ENCODE results near the gene CCNH. TPM values are rescaled to one million over a fixed set of nuclear protein-coding genes. Genes with fewer than 3 reads are reported as not detected.

The CCNH gene
- total and polyA plus RNA-seq, 9 of the 15 experiments (the other 6 are each of a cell fraction or from before 2014, with no cell fraction given): 100 to 213 (median 150) TPM

- ChIA-PET POLR2A (no interaction called here), CTCF (ENCODE audit: low intra/inter-chr PET ratio) (no interaction called here)
- intact Hi-C loops (cut with micrococcal nuclease) (no loop called here), in situ Hi-C loops (cut with MboI) (no loop called here)
- no peak overlapping the region for H2AFZ ChIP-seq (ENCODE audit: low read depth, low read length)
- no peaks in the 10 kb centered on the region for H4K20me1 ChIP-seq (replicated peaks; ENCODE audit: control insufficient read depth, insufficient read depth, low read length)
- no peak for TF ChIP-seq ZNF696 (CRISPR knock-in tag; conservative IDR thresholded peaks at IDR 0.05)
- TF ChIP-seq GMEB1 (CRISPR knock-in tag; IDR thresholded peaks at IDR 0.05): no peak
- TF ChIP-seq ZNF75A (CRISPR knock-in tag; IDR thresholded peaks at IDR 0.05): no peak
- no peak for TF ChIP-seq CREBBP (IDR thresholded peaks at IDR 0.05; ENCODE audit: low read depth, low read length)
- TF ChIP-seq MCM2 (IDR thresholded peaks at IDR 0.05; ENCODE audit: low read depth): no peak
- no peak for TF ChIP-seq MECOM (CRISPR knock-in tag; IDR thresholded peaks at IDR 0.05)
- no peak for TF ChIP-seq MAFF (IDR thresholded peaks at IDR 0.05; ENCODE audit: low read length)
- TF ChIP-seq MYBL2 (IDR thresholded peaks at IDR 0.05; ENCODE audit: low read depth): no peak
- no peak for TF ChIP-seq MYBL2 (CRISPR knock-in tag; IDR thresholded peaks at IDR 0.05; ENCODE audit: borderline replicate concordance)
- no peak overlapping the region for H3K27ac ChIP-seq (ENCODE audit: extremely low read depth, low read depth, low read length)
- H3K4me1 ChIP-seq (replicated peaks in 1 of 2; ENCODE audit: control insufficient read depth in 2 of 2, insufficient read depth in 2 of 2, low read length in 2 of 2): no peaks in the 10 kb centered on the region
- H3K36me3 ChIP-seq (ENCODE audit: control insufficient read depth, insufficient read depth, low read length): no peaks in the 10 kb centered on the region
- H3K27me3 ChIP-seq (ENCODE audit: control insufficient read depth in 2 of 2, insufficient read depth in 2 of 2, low read length in 2 of 2): no peaks in the 10 kb centered on the region
- H3K4me3 ChIP-seq: no peak overlapping the region
- FAIRE-seq: no peak
- ATAC-seq: no peak
- no peak overlapping the region for H3K4me2 ChIP-seq (ENCODE audit: insufficient read depth, low read length)
- BruUV-seq (replicated peaks): no TSS peak
- no peaks in the 10 kb centered on the region for H3K9me3 ChIP-seq (replicated peaks; ENCODE audit: control insufficient read depth, insufficient read depth, low read depth, low read length)
- H3K9me1 ChIP-seq (ENCODE audit: control insufficient read depth, insufficient read depth, low read length): no peaks in the 10 kb centered on the region
- DNase-seq (ENCODE audit: extremely low read depth in 1 of 4, low spot score in 3 of 4): no peak
- H3K9ac ChIP-seq (ENCODE audit: insufficient read depth in 1 of 2, low read depth in 2 of 2, low read length in 2 of 2): no peak overlapping the region
- H3K79me2 ChIP-seq (ENCODE audit: control insufficient read depth, insufficient read depth, low read length): no peaks in the 10 kb centered on the region
Measured at GRCh38 chr5:87430863-87431457, 18.2 kb upstream of the CCNH start.

Measured in K562 (cell line).